ENCODE measurements around the gene RAN. TPM values are rescaled to one million over a fixed set of nuclear protein-coding genes. Genes with fewer than 3 reads are reported as not detected.

Gene RAN
- total RNA-seq, 1 donor from 2014 or later, result 73.7 TPM

- no peak overlapping the region for H3K4me3 ChIP-seq
- H3K9me3 ChIP-seq, result no peaks in the 10 kb centered on the region
- intact Hi-C loops (cut with DNase I), result no loop called here
- no peaks in the 10 kb centered on the region for H3K4me1 ChIP-seq
- DNase-seq (ENCODE audit: low spot score in 2 of 2), result no peak
- no peak for TF ChIP-seq CTCF (IDR thresholded peaks at IDR 0.05)
- no peak overlapping the region for H3K27ac ChIP-seq
- no peaks in the 10 kb centered on the region for H3K36me3 ChIP-seq
- no peaks in the 10 kb centered on the region for H3K27me3 ChIP-seq
Observed at GRCh38 chr12:130863298-130863697, 8.6 kb upstream of the RAN start.

- intact Hi-C loops (cut with DNase I), result no loop called here
- TF ChIP-seq CTCF (IDR thresholded peaks at IDR 0.05), result no peak
- Histone ChIP-seq H3K9me3 (no peaks in the 10 kb centered on the region), H3K4me1 (peaks cover 3 to 10% of the 10 kb centered on the region in 2 donors), H3K27me3 (no peaks in the 10 kb centered on the region), H3K27ac (no peak overlapping the region), H3K4me3 (no peak overlapping the region), H3K36me3 (peaks cover 0 to 2% of the 10 kb centered on the region in 2 donors)
- DNase-seq (ENCODE audit: low spot score in 2 of 2), result no peak
Observed at GRCh38 chr12:130868412-130868811, 3.5 kb upstream of the RAN start.

GRCh38 chr12:130870442-130871285, 1.2 kb upstream of the RAN start:
- Histone ChIP-seq H3K27me3 (no peaks in the 10 kb centered on the region), H3K9me3 (no peaks in the 10 kb centered on the region), H3K4me3 (peak overlapping the region; percentile 90 to 98), H3K4me1 (peaks cover 3 to 17% of the 10 kb centered on the region in 2 donors), H3K36me3 (peaks cover 19 to 25% of the 10 kb centered on the region in 2 donors), H3K27ac (peak overlapping the region; percentile 74 to 83)
- peak; percentile 14 to 90 for DNase-seq (ENCODE audit: low spot score in 2 of 2)
- TF ChIP-seq CTCF (IDR thresholded peaks at IDR 0.05), result peak; percentile 41 to 59 (median 45)
- intact Hi-C loops (cut with DNase I), result loop anchor here (1.0 to 5.0 kb wide), 3 partner anchors 31 to 1957 kb away; partner anchors contain the start of genes GOLGA3 and STX2

- DNase-seq (ENCODE audit: low spot score in 2 of 2), result peak in 1 of 2 donors; percentile 66
- intact Hi-C loops (cut with DNase I), result loop anchor here (5.0 kb wide), 2 partner anchors 1615 to 1955 kb away; partner anchors contain the start of gene GOLGA3
- Histone ChIP-seq H3K27me3 (no peaks in the 10 kb centered on the region), H3K4me3 (peak overlapping the region; percentile 90 to 98), H3K9me3 (no peaks in the 10 kb centered on the region), H3K4me1 (peaks cover 3 to 17% of the 10 kb centered on the region in 2 donors), H3K36me3 (peaks cover 31 to 41% of the 10 kb centered on the region in 2 donors), H3K27ac (peak overlapping the region; percentile 71 to 87)
- no peak for TF ChIP-seq CTCF (IDR thresholded peaks at IDR 0.05)
Observed at GRCh38 chr12:130872179-130873096, 572 bp downstream of the RAN start.

- intact Hi-C loops (cut with DNase I), result loop anchor here (5.0 kb wide), 2 partner anchors 1614 to 1954 kb away; partner anchors contain the start of gene GOLGA3
- no peak overlapping the region for H3K27ac ChIP-seq
- no peak for TF ChIP-seq CTCF (IDR thresholded peaks at IDR 0.05)
- peak overlapping the region; percentile 90 to 98 for H3K4me3 ChIP-seq
- H3K36me3 ChIP-seq, result peaks cover 31 to 42% of the 10 kb centered on the region in 2 donors
- no peaks in the 10 kb centered on the region for H3K27me3 ChIP-seq
- no peaks in the 10 kb centered on the region for H3K9me3 ChIP-seq
- DNase-seq (ENCODE audit: low spot score in 2 of 2), result no peak
- H3K4me1 ChIP-seq, result peaks cover 3 to 17% of the 10 kb centered on the region in 2 donors
Observed at GRCh38 chr12:130873106-130873795, 1.4 kb downstream of the RAN start.

All from ascending aorta (tissue), 2 donors.